ENCODE results near the gene NUP188.

- TF ChIP-seq EZH2 (IDR thresholded peaks at IDR 0.05; ENCODE audit: borderline replicate concordance, insufficient read depth, low read length, poor library complexity, severe bottlenecking) (no peak), SMC3 (conservative IDR thresholded peaks at IDR 0.05; ENCODE audit: poor library complexity) (no peak), CTCF (IDR thresholded peaks at IDR 0.05; ENCODE audit: poor library complexity, severe bottlenecking) (no peak), REST (IDR thresholded peaks at IDR 0.05; ENCODE audit: borderline replicate concordance) (no peak), RAD21 (conservative IDR thresholded peaks at IDR 0.05) (no peak), POLR2AphosphoS5 (IDR thresholded peaks at IDR 0.05) (no peak), MXI1 (conservative IDR thresholded peaks at IDR 0.05; ENCODE audit: poor library complexity, severe bottlenecking) (no peak), TAF1 (IDR thresholded peaks at IDR 0.05; ENCODE audit: low read depth) (no peak)
These were observed 51.0 kb downstream of the NUP188 start for GRCh38 chr9:128998462-128998861.
